Nucleus accumbens (tissue), 56 donors: ENCODE results near the gene ARHGAP21.
A peak's percentile ranks its signal among the peaks of the same experiment; 100 is the strongest.
"Not testable (repeated sequence)": the region's sequence is repeated elsewhere in the genome, so short reads cannot be mapped to it uniquely, and the experiment has no call there.

Experiments used
- DNase-seq, 56 donors: peaks; one replicate each; lab custom pipeline; 2025; lab: John Stamatoyannopoulos, UW

The ARHGAP21 gene

GRCh38 chr10:24643679-24644209, 79.9 kb downstream of the ARHGAP21 start:
- no peak for DNase-seq

- DNase-seq: no peak
These were observed 80.6 kb downstream of the ARHGAP21 start for GRCh38 chr10:24642921-24643678.

DNA sequence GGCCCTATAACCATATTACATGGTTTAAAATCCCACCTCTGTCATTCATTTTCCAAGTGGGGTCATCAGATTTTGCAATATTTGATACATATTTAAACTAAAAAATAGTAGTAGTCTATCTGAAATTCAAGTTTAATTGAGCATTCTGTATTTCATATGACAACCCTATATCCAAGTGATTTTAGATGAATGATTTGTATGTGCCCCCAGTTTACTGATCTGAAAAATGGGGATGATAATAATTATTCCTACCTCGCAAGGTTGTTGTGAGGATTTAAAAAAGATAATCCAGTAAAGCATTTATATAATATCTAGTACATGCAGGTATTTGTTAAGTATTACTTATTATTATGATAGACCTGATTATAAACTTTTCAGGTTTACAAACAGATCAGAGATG, 84.6 kb downstream of the ARHGAP21 start:
- DNase-seq: no peak

DNA sequence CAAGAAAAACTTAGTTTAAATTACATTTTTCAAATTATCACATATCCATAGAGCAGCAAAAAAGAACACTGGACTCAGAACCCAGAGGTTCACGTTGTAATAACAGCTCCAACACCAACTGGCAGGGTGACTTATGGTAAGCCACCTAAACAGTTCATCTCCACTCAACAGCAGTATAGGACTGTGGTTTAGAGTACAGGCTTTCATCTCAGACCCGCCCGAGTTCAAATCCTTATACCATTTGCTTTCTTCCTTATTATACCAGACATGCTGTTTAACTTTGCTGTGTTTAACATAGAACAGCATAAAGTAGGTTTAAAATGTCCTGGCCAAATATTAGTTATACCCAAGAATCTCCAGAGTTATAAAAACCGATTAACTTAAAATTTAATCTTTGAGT, 97.9 kb downstream of the ARHGAP21 start:
- DNase-seq: no peak

DNA sequence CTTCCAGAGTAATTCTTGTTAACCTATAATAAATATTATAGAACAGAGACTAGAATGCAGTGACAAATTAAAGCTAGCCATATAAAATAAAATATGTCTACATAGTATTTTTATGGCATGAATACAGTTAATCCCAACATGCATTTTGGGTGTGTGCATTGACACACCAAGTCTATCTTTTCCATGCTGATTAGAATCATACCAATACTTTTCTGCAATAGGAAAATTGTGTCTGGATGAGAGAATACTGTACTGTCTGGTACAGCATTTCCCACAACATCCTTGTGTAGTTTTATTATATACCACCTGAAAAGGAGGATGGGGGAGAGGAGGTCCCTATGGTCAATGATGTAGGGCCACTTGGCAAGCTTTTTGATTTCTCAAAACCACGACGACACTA, 100.3 kb downstream of the ARHGAP21 start:
- no peak for DNase-seq

DNA sequence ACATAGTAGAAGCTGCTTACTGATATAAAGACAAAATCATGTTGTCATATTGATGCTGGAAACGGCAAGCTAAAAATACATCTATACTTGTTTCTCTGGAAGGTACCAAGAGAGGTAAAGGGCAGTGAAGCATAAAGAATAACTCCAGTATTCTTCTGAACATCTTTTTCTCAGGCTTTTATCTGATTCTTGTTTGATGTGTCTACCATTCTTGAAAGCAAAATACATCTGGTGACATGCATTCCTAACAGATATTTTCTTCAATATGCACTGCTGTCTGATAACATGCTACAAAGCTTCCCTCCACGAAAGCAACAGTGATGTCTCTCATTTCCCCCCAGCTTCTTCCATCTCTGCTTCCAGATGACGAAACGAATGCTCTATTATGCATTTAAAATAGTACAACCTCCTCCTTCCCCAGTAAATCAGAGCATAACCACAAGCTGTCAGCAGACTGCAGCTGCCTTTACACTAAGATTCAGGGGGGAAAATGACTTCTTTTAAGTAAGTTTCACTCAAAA, 100.8 kb downstream of the ARHGAP21 start:
- DNase-seq: no peak

DNA sequence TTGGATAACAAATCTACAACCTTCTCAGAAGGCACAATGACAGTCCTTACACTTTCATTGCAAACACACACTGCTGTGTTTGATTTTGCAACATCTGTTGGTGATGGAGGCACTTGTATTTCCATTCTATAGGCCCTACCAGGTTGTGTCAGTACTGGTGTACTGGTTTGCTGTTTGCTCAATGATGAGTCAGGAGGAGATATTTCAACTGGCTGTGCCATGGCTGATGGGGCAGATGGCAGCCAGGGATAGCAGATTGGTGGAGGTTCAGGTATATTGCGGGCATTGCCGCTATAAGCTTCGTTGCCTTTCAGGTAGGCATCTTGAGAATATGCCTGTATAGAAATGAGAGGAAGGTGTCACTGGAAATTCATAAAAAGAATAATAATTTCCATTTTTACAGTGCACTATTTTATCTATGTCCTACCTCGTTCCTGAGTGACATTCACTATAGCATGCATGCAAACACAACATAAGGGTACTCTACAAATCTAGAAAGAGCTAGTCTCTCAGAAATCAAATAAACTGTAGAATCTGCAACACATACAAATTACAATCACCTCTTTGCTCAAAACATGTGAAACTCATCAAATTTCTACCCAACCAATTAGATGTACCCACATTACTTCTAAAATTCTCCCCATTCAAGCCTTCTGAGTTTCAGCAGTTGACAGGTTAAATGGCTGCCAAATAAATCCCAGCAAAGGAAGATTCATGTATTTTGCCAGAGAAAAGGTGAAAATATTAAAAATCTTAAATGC, 102.5 kb downstream of the ARHGAP21 start:
- DNase-seq: not testable (repeated sequence)

DNA sequence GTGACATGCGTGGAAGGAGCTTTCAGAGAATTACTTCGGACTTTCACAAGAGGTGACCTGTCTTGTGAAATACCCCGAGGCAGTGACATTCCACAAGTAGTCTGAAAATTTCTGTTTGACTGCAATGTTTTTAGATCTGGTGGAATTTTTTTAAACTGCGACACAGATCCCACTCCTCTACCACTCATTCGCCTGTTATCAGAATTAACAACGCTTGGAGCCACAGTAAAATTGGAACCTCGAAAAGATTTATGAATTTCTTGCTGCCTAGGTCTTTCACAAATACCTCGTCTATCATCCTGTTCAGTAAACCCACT, 103.7 kb downstream of the ARHGAP21 start:
- DNase-seq: not testable (repeated sequence)

GRCh38 chr10:24619291-24619993, 104.2 kb downstream of the ARHGAP21 start:
- DNase-seq: not testable (repeated sequence)

GRCh38 chr10:24618401-24618800, 105.3 kb downstream of the ARHGAP21 start:
- DNase-seq: peak in 4 of 56 donors; percentile 19 to 35 (median 22)

DNA sequence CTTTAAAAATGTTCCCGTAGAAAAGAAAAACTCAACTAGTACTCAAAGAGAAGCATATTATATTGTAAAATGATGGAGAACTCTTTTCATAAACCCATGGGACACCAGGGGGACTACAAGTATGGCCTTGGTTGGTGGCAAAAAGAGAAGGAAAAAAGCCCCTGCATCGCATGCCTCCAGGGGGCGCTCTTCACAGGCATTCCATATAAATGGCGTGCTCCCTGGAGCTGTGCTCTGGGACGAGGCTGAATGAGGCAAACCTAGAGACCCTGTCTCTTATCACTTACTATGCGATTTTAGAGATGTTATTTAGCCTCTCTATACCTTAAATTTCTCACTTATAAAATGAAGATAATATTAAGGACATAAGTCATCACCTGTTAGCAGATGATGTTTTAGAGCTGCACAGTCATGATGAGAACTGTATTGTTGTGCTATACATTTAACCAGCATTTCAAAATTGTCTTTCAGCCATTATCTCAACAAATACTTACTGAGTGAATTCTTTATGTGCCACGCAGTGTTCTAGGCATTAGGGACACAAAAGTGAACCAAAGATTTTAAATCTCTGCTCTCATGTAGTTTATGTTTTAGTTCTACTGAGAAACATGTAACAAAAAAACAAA, 105.8 kb downstream of the ARHGAP21 start:
- DNase-seq: peak in 22 of 56 donors; percentile 2 to 67 (median 22)

GRCh38 chr10:24616536-24616935, 107.2 kb downstream of the ARHGAP21 start:
- DNase-seq: no peak

- no peak for DNase-seq
These were observed 117.7 kb downstream of the ARHGAP21 start for GRCh38 chr10:24606021-24606420.

- DNase-seq: no peak
These were observed 118.5 kb downstream of the ARHGAP21 start for GRCh38 chr10:24605141-24605540.

DNA sequence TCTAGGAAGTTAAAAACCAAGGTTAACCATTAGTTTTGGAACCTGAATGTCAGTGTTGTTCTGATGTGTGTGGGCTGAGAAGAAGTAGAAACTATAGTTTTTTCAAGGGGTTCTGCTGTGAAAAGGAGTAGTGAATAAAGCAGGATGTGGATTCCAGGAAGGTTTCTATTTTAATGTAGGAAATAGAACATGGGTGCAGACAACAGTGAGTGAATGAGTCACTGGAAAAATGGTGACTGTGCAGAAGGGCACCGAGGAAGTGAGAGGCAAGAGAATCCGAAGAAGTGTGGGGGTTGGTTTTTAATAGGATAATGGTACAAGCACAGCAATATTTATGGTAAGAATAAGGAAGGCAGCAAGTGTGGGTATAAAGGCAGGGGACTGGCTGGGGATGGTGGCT, 120.4 kb downstream of the ARHGAP21 start:
- peak in 1 of 56 donors; percentile 7 for DNase-seq

GRCh38 chr10:24597961-24598360, 125.7 kb downstream of the ARHGAP21 start:
- no peak for DNase-seq

GRCh38 chr10:24597426-24597825, 126.3 kb downstream of the ARHGAP21 start:
- no peak for DNase-seq

DNA sequence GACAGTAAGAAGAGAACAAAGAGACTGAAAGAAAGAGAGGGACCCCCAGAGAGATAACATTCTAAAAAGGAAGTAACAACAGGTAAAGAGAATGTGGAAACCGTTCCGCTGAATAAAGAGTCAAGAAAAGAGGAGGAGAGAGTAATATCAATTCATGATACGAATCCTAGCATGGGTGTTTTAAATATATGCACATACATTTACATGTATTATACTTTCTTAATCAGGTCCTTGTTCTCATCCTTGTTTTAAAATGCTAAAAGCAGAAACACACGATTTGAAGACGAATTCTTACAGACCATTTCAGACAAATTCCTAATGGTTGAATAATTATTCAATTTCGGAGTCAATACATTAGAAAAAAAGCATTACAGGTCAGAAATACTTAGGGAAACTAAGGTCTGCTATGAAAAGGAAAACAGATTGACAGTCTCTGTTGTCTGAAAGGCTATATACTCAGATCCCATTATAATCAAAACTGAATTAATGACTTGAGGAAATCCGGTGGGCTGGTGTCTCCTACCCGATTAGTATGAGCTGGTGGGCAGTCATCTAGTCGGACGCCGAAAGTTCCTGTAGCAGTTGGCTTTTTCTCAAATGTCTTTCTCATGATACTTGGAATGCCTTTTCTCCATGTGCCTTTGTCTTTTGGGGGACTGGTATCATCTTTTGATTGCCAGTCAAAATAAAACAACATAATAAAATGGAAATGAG, 127.3 kb downstream of the ARHGAP21 start:
- DNase-seq: no peak

DNA sequence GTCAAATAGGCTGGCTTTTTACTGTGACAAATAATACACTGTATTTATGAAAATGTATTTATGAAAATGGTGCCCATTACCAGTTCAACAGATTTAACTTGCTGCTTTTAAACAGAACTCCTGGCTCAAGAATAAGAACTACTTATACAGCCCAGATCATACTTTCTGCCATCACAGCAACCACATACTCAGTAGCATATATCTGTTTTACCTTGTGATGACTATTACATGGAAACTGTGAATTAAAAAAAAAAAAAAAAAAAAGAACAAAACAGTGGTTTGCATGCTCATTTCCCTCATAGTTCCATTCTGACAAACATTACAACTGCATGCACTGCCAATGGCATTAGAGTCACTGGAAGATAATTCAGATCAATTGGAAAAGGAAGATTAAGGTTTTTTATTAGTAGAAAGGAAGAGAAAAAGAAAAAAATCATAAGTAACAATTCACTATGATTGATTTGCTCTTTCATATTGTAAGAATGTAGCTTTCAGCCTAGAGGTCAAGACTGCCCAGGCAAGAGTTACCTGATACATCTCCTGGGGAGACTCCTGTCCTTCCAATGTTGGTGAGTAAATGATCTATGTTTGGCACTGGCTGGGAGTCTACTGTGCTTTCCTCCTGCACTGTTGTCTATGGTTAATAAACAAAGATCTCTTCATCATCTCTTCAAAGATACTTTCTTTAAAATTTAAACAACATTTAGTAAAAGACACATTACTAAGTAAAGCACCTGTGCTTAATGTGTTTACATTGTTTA, 132.8 kb downstream of the ARHGAP21 start:
- no peak for DNase-seq
